CD4-positive, alpha-beta memory T cell (primary cell): ENCODE measurements around the gene C16orf86. TPM values are rescaled to one million over a fixed set of nuclear protein-coding genes. Genes with fewer than 3 reads are reported as not detected.

Source experiments
- CTCF ChIA-PET: fragments of 350-600 bp; sonication (Branson Sonifier 250); formaldehyde crosslinking; loops from one replicate; lab custom pipeline; 2021; ENCODE audit warnings: inconsistent platforms; ENCODE audit not compliant: partially characterized antibody; lab: Charles Lee
- POLR2A ChIA-PET: fragments of 350-600 bp; sonication (Branson Sonifier 250); formaldehyde crosslinking; loops from one replicate; lab custom pipeline; 2021; ENCODE audit not compliant: partially characterized antibody; lab: Charles Lee
- DNase-seq, 5 donors: peaks; one replicate each; pipeline versions ENCODE4 v3.0.0 to v3.0.0-alpha.2; 2020 to 2022; ENCODE audit warnings: mixed read lengths in 1 of 5
- H3K27ac ChIP-seq: one replicate; pipeline ENCODE4 v1.7.0; 2013; ENCODE audit warnings: low read depth, low read length
- H3K27me3 ChIP-seq: 2 replicates; pipeline ENCODE4 v1.7.0; 2013; ENCODE audit warnings: mild to moderate bottlenecking, low read length, moderate library complexity; ENCODE audit not compliant: insufficient read depth
- H3K36me3 ChIP-seq: 2 replicates; pipeline ENCODE4 v1.7.0; 2013; ENCODE audit warnings: mild to moderate bottlenecking, low read length, moderate library complexity; ENCODE audit not compliant: insufficient read depth
- H3K4me1 ChIP-seq: 2 replicates; pipeline ENCODE4 v1.7.0; 2013; ENCODE audit warnings: mild to moderate bottlenecking, low read length, moderate library complexity; ENCODE audit not compliant: insufficient read depth
- H3K4me3 ChIP-seq, 2 donors: one replicate each; pipeline ENCODE4 v1.7.0; 2013; ENCODE audit warnings: low read length in 2 of 2, mild to moderate bottlenecking in 1 of 2
- H3K9me3 ChIP-seq, 2 donors: one replicate each; pipeline ENCODE4 v1.7.0; 2013; ENCODE audit warnings: low read length in 2 of 2, control low read depth in 1 of 2; ENCODE audit not compliant: control insufficient read depth in 1 of 2
- H3K27ac Mint-ChIP-seq, 7 donors: one replicate each; pipeline ENCODE4 v1.8.0; 2020 to 2021; ENCODE audit warnings: mixed read lengths in 7 of 7, mild to moderate bottlenecking in 6 of 7, inconsistent platforms in 3 of 7, moderate library complexity in 3 of 7
- H3K27me3 Mint-ChIP-seq, 2 donors: one replicate each; pipeline ENCODE4 v1.8.0; 2020 to 2021; ENCODE audit warnings: mixed read lengths in 2 of 2
- H3K36me3 Mint-ChIP-seq, 2 donors: one replicate each; pipeline ENCODE4 v1.8.0; 2020 to 2021; ENCODE audit warnings: mixed read lengths in 2 of 2, inconsistent platforms in 1 of 2, mild to moderate bottlenecking in 1 of 2
- H3K4me1 Mint-ChIP-seq, 4 donors: one replicate each; pipeline ENCODE4 v1.8.0; 2020 to 2021; ENCODE audit warnings: mixed read lengths in 4 of 4, mild to moderate bottlenecking in 1 of 4
- H3K4me3 Mint-ChIP-seq, 8 donors: one replicate each; pipeline ENCODE4 v1.8.0; 2020 to 2021; ENCODE audit warnings: mixed read lengths in 8 of 8, mild to moderate bottlenecking in 7 of 8, moderate library complexity in 6 of 8, inconsistent platforms in 3 of 8
- H3K9me3 Mint-ChIP-seq, 8 donors: one replicate each; pipeline ENCODE4 v1.8.0; 2020 to 2021; ENCODE audit warnings: mixed read lengths in 8 of 8, mild to moderate bottlenecking in 5 of 8, inconsistent platforms in 3 of 8, moderate library complexity in 1 of 8
- intact Hi-C: fragments of 100-400 bp; cut with micrococcal nuclease; formaldehyde crosslinking; loops from one replicate; pipeline ENCODE4 v1.15.1; 2023
- polyA plus RNA-seq, 2 donors: library from polyadenylated mRNA; unstranded; fragments of 300-500 nt; fragmentation: Illumina TruSeq; gene quantifications; one replicate each; pipeline ENCODE4 v1.2.3, GENCODE V29; 2021
- total RNA-seq, 2 experiments: library from RNA; stranded (reverse); gene quantifications; one replicate each; pipeline ENCODE4 v1.2.3, GENCODE V29; 2021

C16orf86 gene
- total and polyA plus RNA-seq, 4 experiments from 2014 or later = 2.9 to 4.1 (median 3.8) TPM

DNA sequence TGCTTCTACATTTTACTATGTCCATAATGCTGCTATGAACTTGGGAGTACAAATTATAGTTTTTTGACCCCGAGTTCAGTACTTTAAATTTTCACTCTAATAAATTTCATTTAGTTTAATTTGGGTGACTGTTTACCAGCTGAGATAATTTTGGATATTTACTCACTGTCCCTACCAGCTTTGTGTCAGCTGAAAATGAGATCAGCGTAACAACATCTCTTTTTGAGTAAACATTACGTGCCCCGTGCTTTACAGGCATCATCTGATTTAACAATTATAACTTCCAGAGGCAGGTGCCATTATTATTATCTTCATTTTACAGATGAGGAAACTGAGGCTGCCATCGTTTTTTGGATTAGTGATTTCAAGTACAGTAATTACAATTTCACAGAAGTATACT is 37.5 kb downstream of the C16orf86 start:
- H3K27ac ChIP-seq = no peak overlapping the region
- H3K4me1 ChIP-seq = peaks cover 20% of the 10 kb centered on the region
- H3K36me3 ChIP-seq = no peaks in the 10 kb centered on the region
- CTCF ChIA-PET = interaction anchor here (1.0 kb wide), 1 partner anchor 130 kb away, joined by 3 read pairs; no protein-coding TSS in a partner anchor
- H3K9me3 Mint-ChIP-seq = no peaks in the 10 kb centered on the region
- POLR2A ChIA-PET = interaction anchor here (1.3 kb wide), 1 partner anchor 15 kb away, joined by 6 read pairs; the partner anchor contains the start of gene GFOD2
- H3K4me3 Mint-ChIP-seq = peak overlapping the region in 4 of 8 donors; percentile 16 to 69 (median 22)
- intact Hi-C loops = no loop called here
- no peaks in the 10 kb centered on the region for H3K9me3 ChIP-seq
- no peak for DNase-seq
- H3K27me3 ChIP-seq = no peaks in the 10 kb centered on the region
- peaks cover 17 to 38% (median 28%) of the 10 kb centered on the region in 4 donors for H3K4me1 Mint-ChIP-seq
- H3K27me3 Mint-ChIP-seq = no peaks in the 10 kb centered on the region
- H3K27ac Mint-ChIP-seq = peak overlapping the region in 5 of 7 donors; percentile 42 to 92 (median 89)
- H3K4me3 ChIP-seq = no peak overlapping the region
- no peaks in the 10 kb centered on the region for H3K36me3 Mint-ChIP-seq

DNA sequence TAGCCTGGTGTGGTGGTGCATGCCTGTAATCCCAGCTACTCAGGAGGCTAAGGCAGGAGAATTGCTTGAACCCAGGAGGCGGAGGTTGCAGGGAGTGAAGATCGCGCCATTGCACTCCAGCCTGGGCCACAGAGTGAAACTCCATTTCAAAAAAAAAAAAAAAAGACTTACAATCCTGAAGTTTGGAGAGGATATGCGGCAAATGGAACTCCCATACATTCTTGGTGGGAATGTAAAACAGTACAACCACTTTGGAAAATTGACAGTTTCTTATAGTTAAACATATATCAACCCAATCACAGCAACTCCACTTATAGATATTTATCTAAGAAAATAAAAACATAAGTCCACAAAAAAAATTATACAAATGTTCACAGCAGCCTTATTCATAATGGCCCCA is 40.6 kb downstream of the C16orf86 start:
- Histone ChIP-seq H3K4me3 (no peak overlapping the region), H3K27me3 (no peaks in the 10 kb centered on the region), H3K27ac (no peak overlapping the region), H3K4me1 (peaks cover 20% of the 10 kb centered on the region), H3K36me3 (no peaks in the 10 kb centered on the region), H3K9me3 (no peaks in the 10 kb centered on the region)
- Mint-ChIP-seq H3K27me3 (no peaks in the 10 kb centered on the region), H3K27ac (no peak overlapping the region), H3K4me3 (no peak overlapping the region), H3K9me3 (no peaks in the 10 kb centered on the region), H3K36me3 (peaks cover 6 to 8% of the 10 kb centered on the region in 2 donors), H3K4me1 (peaks cover 23 to 52% (median 37%) of the 10 kb centered on the region in 4 donors)
- ChIA-PET POLR2A (interaction anchor here (1.8 kb wide), 1 partner anchor 12 kb away, joined by 7 read pairs; the partner anchor contains the start of gene GFOD2), CTCF (no interaction called here)
- intact Hi-C loops = no loop called here
- no peak for DNase-seq

DNA sequence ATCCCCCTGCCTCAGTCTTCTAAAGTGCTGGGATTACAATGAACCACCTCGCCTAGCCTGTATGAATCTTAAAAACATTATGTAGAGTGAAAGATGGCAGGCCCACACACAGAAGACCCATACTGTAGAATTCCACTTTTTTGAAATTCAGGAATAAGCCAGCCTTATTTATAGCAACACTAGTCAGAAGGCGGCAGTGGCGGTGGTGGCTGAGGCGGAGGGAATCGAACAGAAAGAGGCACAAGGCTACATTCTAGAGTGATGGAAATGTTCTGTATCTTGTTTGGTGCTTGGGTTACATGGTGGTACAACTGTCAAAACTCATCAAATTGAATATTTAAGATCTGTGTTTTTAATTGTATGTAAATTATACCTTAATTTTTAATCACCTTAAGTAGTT is 41.2 kb downstream of the C16orf86 start:
- Histone ChIP-seq H3K27me3 (no peaks in the 10 kb centered on the region), H3K36me3 (no peaks in the 10 kb centered on the region), H3K9me3 (no peaks in the 10 kb centered on the region), H3K27ac (no peak overlapping the region), H3K4me3 (no peak overlapping the region), H3K4me1 (peaks cover 16% of the 10 kb centered on the region)
- Mint-ChIP-seq H3K4me1 (peaks cover 23 to 46% (median 36%) of the 10 kb centered on the region in 4 donors), H3K27me3 (no peaks in the 10 kb centered on the region), H3K4me3 (peak overlapping the region in 1 of 8 donors; percentile 46), H3K9me3 (no peaks in the 10 kb centered on the region), H3K36me3 (peaks cover 6 to 8% of the 10 kb centered on the region in 2 donors), H3K27ac (peak overlapping the region in 3 of 7 donors; percentile 13 to 79 (median 42))
- no peak for DNase-seq
- ChIA-PET CTCF (no interaction called here), POLR2A (no interaction called here)
- intact Hi-C loops = no loop called here

DNA sequence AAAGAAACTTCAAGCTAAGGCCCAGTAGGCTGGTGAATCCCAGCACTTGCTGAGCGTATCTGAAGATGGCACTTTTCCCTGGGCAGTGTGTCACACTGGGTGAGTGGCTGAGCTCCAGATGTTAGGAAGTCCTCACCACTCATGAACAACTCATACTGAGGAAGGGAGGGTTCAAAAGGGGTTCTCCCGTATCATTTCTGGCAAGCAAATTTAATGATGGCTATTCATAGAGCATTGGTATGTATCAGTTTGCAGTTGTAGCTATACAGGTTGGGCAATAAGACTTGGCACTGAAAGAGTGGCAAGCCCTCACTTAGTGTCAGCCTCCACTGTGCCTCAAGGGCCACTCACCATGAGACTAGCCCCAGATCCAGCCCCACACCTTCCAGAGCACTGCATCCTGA is 41.8 kb downstream of the C16orf86 start:
- H3K27ac Mint-ChIP-seq = peak overlapping the region in 4 of 7 donors; percentile 30 to 68 (median 46)
- H3K4me1 ChIP-seq = peaks cover 11% of the 10 kb centered on the region
- H3K36me3 ChIP-seq = no peaks in the 10 kb centered on the region
- no peaks in the 10 kb centered on the region for H3K9me3 ChIP-seq
- no peak overlapping the region for H3K4me3 Mint-ChIP-seq
- H3K36me3 Mint-ChIP-seq = peaks cover 6 to 8% of the 10 kb centered on the region in 2 donors
- H3K4me3 ChIP-seq = no peak overlapping the region
- H3K27me3 ChIP-seq = no peaks in the 10 kb centered on the region
- intact Hi-C loops = no loop called here
- POLR2A ChIA-PET = interaction anchor here (1.6 kb wide), 1 partner anchor 11 kb away, joined by 7 read pairs; the partner anchor contains the start of gene GFOD2
- no peak for DNase-seq
- no peaks in the 10 kb centered on the region for H3K27me3 Mint-ChIP-seq
- H3K27ac ChIP-seq = no peak overlapping the region
- CTCF ChIA-PET = no interaction called here
- H3K4me1 Mint-ChIP-seq = peaks cover 20 to 41% (median 33%) of the 10 kb centered on the region in 4 donors
- no peaks in the 10 kb centered on the region for H3K9me3 Mint-ChIP-seq

DNA sequence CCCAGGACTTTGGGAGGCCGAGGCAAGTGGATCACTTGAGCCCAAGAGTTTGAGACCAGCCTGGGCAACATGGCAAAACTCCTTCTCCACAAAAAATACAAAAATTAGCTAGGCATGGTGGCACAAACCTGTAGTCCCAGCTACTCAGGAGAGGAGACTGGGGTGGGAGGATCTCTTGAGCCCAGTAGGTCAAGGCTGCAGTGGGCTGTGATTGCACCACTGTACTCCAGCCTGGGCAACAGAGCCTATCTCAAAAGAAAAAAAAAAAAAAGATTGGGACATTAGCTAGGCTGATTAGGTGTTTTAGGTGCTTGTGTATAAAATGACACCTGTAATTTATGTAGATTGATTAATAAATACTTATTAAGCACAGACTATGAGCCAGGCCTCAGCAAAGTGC is 42.4 kb downstream of the C16orf86 start:
- Histone ChIP-seq H3K36me3 (no peaks in the 10 kb centered on the region), H3K27me3 (no peaks in the 10 kb centered on the region), H3K4me3 (no peak overlapping the region), H3K27ac (no peak overlapping the region), H3K9me3 (no peaks in the 10 kb centered on the region), H3K4me1 (peaks cover 4% of the 10 kb centered on the region)
- Mint-ChIP-seq H3K4me3 (no peak overlapping the region), H3K4me1 (peaks cover 18 to 39% (median 31%) of the 10 kb centered on the region in 4 donors), H3K27me3 (no peaks in the 10 kb centered on the region), H3K9me3 (no peaks in the 10 kb centered on the region), H3K36me3 (peaks cover 8 to 9% of the 10 kb centered on the region in 2 donors), H3K27ac (peak overlapping the region in 2 of 7 donors; percentile 57 to 73)
- intact Hi-C loops = no loop called here
- CTCF ChIA-PET = interaction anchor here (0.6 kb wide), 1 partner anchor 195 kb away, joined by 3 read pairs; no protein-coding TSS in a partner anchor
- no peak for DNase-seq
- POLR2A ChIA-PET = interaction anchor here (1.6 kb wide), 1 partner anchor 11 kb away, joined by 7 read pairs; the partner anchor contains the start of gene GFOD2

DNA sequence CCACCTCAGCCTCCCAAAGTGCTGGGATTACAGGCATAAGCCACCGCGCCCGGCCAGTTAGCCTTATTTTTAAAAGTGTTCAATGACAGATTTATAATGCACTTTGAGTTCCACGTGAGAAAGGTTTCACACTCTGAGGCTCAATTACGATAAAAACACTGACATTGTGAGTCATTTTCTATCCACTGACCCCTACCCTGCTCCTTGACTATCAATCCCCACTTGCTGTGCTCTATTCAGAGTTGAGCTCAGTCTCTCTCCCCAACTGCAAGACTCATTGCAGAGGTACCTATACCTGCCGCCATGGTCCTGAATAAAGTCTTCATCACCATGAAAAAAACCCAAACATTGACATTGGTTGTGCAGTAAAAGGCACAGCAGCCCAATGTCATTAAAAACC is 44.0 kb downstream of the C16orf86 start:
- intact Hi-C loops = no loop called here
- peaks cover 18 to 33% (median 25%) of the 10 kb centered on the region in 4 donors for H3K4me1 Mint-ChIP-seq
- CTCF ChIA-PET = no interaction called here
- Histone ChIP-seq H3K36me3 (no peaks in the 10 kb centered on the region), H3K27me3 (no peaks in the 10 kb centered on the region), H3K9me3 (no peaks in the 10 kb centered on the region), H3K4me1 (no peaks in the 10 kb centered on the region), H3K4me3 (no peak overlapping the region), H3K27ac (no peak overlapping the region)
- no peak overlapping the region for H3K4me3 Mint-ChIP-seq
- no peaks in the 10 kb centered on the region for H3K9me3 Mint-ChIP-seq
- peaks cover 8 to 9% of the 10 kb centered on the region in 2 donors for H3K36me3 Mint-ChIP-seq
- POLR2A ChIA-PET = no interaction called here
- peak overlapping the region in 1 of 7 donors; percentile 59 for H3K27ac Mint-ChIP-seq
- DNase-seq = no peak
- no peaks in the 10 kb centered on the region for H3K27me3 Mint-ChIP-seq

DNA sequence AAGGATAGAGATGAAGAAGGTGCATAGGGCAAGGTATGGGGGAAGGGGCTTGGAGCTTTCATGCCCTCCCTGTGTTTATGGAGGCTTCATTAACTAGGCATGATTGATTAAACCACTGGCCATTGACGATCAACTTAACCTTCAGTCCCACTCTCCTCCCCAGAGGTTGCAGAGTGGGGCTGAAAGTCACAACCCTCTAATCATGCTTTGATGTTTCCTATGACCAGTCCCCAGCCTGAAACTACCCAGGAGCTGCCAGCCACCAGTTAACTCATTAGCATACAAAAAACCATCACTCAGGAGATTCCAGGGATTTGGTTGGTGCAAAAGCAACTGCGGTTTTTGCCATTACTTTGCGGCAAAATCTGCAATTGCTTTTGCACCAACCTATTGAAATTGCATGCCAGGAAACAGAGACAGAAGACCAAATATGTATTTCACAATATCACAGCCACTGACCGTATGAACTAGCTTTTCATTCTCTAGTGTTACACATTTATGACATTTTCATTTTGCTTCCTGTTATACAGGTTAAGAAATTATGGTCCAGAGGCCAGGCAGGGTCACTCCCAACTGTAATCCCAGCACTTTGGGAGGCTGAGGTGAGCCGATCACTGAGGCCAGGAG is 47.1 kb downstream of the C16orf86 start:
- Histone ChIP-seq H3K36me3 (no peaks in the 10 kb centered on the region), H3K27ac (no peak overlapping the region), H3K9me3 (no peaks in the 10 kb centered on the region), H3K4me3 (no peak overlapping the region), H3K27me3 (no peaks in the 10 kb centered on the region), H3K4me1 (peaks cover 17% of the 10 kb centered on the region)
- H3K36me3 Mint-ChIP-seq = peaks cover 8 to 14% of the 10 kb centered on the region in 2 donors
- ChIA-PET POLR2A (interaction anchor here (1.5 kb wide), 1 partner anchor 88 kb away, joined by 6 read pairs; no protein-coding TSS in a partner anchor), CTCF (interaction anchor here (0.7 to 0.8 kb wide), 3 partner anchors 42 to 703 kb away, joined by 3 read pairs; no protein-coding TSS in a partner anchor)
- DNase-seq = no peak
- H3K4me3 Mint-ChIP-seq = no peak overlapping the region
- no peaks in the 10 kb centered on the region for H3K27me3 Mint-ChIP-seq
- no peaks in the 10 kb centered on the region for H3K9me3 Mint-ChIP-seq
- H3K27ac Mint-ChIP-seq = peak overlapping the region in 1 of 7 donors; percentile 30
- intact Hi-C loops = no loop called here
- peaks cover 31 to 48% (median 40%) of the 10 kb centered on the region in 4 donors for H3K4me1 Mint-ChIP-seq
